ENCODE data around the gene JUP.

JUP gene

GRCh38 chr17:41711669-41712400, 74.7 kb downstream of the JUP start, which contains the start of gene GAST:
GAST (plus strand) TSS chr17:41712331; CDS start chr17:41715437, 3,106 bp downstream.
- no peak for DNase-seq

GRCh38 chr17:41710472-41711090, 75.9 kb downstream of the JUP start:
- DNase-seq, result peak; percentile 49

- no peak for DNase-seq
Observed at GRCh38 chr17:41707803-41708669, 78.5 kb downstream of the JUP start.

GRCh38 chr17:41705271-41705991, 81.1 kb downstream of the JUP start:
- DNase-seq, result no peak

All from stimulated activated CD4-positive, alpha-beta T cell treated with anti-CD3 and anti-CD28 coated beads, Interleukin-1b, Interleukin-23, amount 100 ng/mL, for 48 hours (primary cell).